ENCODE measurements around the gene STX16.

The STX16 gene, protein sequence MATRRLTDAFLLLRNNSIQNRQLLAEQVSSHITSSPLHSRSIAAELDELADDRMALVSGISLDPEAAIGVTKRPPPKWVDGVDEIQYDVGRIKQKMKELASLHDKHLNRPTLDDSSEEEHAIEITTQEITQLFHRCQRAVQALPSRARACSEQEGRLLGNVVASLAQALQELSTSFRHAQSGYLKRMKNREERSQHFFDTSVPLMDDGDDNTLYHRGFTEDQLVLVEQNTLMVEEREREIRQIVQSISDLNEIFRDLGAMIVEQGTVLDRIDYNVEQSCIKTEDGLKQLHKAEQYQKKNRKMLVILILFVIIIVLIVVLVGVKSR

GRCh38 chr20:58650776-58651558, at the start of gene STX16:
Gene STX16, plus strand, starts transcription at chr20:58651283. Its CDS starts 724 bp downstream, at chr20:58652007.
- DNase-seq (ENCODE audit: low spot score), result peak; percentile 95

GRCh38 chr20:58602124-58602523, 49.0 kb upstream of the STX16 start:
- DNase-seq (ENCODE audit: low spot score), result no peak

- DNase-seq (ENCODE audit: low spot score), result no peak
Observed at GRCh38 chr20:58603721-58604120, 47.4 kb upstream of the STX16 start.

DNA sequence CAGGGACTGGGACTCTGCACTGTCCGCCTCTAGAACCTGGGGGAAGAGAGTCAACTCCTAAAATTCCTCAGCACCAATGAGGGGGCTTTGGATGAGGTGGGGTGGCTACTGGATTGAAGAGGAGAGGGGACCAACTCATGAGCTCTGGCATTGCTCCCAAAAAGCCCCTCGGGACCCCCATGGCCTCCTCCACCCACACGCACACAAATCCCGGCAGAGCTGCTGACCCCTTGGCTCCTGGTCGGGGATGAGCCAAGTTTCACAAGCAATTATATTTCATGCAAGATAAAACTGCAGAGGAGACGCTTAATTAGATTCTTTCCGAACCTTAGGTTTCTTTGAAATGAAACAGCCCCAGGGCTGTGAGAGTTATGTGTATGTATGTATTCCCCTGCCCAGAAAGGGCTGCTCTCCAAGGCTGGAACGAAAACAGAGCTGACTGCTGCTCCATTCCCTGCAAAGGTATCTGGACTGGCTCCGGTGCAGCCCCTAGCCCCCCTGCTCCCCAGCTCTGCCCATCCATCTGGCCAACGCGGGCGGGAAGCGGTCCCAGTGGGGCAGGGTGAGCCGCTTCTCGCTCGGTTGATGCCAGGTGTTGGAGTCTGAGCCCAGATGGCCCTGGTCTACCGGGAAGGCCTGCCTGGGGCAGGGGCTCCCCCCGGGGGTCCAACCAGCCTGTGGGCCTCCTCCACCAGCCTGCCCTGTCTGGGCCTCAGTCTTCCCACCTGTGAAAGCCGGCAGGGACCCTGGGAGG, 46.8 kb upstream of the STX16 start:
- DNase-seq (ENCODE audit: low spot score), result no peak

DNA sequence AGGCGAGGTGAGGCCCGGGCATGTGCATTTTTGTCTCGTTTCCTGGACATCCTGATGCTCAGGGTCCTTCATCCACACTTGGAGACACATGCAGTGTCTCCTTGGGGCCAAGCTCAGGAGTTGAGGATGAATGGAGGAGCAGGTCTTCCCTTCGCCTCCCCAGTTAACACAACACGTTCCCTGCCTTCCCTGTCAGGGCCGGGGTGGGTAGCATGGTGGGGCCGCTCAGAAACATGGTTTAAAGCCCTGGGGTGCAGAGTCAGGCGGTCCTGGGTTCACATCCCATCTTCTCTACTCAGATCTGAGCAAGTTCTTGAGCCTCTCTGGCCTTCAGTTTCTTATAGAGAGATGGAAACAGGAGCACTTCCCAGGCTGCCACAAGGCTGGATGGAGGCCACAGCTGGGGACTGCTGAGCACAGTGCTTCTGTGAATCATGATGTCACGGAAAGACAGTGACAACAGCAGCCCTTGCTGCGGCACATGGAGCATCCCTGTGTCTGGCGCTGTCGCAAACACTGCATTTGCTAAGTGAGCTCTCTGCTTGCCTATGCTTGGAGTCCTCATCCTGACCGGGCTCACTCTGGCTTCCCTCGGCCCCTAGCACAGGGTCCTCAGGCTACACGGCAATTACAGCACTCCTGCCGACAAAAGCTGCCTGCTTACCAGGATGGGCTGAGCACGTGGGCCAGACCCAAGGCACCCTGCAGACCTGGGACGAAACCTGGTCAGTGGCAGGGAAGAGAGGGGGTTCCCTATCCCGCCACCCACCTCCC, 45.6 kb upstream of the STX16 start:
- no peak for DNase-seq (ENCODE audit: low spot score)

GRCh38 chr20:58606184-58606583, 44.9 kb upstream of the STX16 start:
- DNase-seq (ENCODE audit: low spot score), result no peak

GRCh38 chr20:58608096-58608840, 42.8 kb upstream of the STX16 start:
- DNase-seq (ENCODE audit: low spot score), result no peak

- DNase-seq (ENCODE audit: low spot score), result no peak
Observed at GRCh38 chr20:58609026-58609425, 42.1 kb upstream of the STX16 start.

DNA sequence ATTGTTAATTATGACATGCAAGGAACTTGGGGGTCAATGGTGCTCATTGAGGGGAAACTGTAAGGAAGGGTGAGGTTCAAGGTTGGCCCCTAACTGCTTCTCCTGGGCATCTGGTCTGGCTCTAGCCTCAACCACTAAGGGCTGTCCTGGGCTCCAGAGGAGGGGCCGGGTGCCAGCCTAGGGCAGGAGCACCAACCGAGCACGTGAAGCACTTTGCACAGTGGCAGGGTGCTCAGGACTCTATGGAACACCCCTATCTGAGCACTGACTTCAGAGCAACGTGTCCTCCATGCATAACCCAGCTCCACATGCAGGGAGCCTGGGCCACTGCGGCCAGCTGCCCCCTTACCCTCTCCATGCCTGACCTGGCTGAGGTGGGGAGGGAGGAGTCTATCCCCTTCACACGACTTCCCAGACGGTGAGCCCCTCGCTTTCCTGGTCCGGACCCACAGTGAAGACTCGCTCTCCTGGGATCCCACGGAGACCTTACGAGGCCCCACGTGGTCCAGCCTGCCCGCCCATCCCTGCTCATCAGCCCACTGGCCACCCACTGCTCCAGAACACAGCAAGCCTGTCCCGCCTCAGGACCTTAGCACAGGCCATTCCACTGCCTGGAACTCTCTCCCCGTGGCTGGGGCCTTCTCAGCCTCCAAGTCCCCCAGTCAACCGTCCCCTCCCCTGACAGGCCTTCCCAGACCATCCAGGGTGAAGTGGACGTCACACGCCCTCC, 40.8 kb upstream of the STX16 start:
- no peak for DNase-seq (ENCODE audit: low spot score)

DNA sequence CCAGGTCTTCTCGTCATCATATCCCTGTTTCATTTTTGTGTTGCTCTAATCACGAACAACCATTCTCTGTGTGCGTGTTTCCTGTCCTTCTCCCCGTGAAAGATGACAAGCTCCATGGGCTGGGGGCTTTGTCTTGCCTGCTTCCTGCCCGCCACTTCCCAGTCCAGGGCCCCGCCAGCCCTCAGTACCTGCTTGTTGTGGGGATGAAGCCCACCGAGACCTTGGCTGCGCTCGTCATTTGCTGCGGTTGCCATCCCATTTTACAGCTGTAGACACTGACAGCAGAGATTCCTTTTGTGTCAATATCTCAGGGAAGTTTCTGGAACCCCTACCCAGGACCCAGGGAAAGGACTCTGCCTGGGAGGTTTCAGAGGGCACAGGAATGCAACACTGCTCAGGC, 40.3 kb upstream of the STX16 start:
- DNase-seq (ENCODE audit: low spot score), result no peak

- DNase-seq (ENCODE audit: low spot score), result no peak
Observed at GRCh38 chr20:58611236-58612030, 39.6 kb upstream of the STX16 start.

DNA sequence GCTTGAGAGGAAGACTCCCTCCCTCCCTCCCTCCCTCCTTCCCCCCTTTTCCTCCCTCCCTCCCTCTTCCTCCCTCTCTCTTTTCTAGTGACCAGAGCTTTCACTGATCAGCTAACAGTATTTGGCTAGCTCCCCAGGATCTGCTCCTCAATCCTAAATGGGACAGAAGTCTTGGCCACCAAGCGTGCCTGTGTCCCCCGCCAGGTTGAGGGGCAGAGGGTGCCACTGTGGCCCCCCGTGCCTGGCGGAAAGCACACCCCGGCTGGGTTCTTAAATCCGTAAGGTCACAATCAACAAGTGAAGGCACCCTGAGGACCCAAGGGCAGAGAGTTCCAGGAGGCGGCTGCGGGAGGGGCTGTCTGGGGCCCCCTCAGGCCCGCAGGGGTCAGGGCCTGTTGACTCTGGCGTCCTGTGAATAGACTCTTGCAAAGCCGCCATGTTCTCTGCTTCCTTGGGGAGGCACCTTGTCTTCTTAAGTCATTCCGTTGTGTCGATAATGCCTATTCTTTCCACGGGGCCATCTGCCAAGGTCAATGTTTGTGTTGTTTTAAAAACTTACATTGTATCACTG, 38.9 kb upstream of the STX16 start:
- DNase-seq (ENCODE audit: low spot score), result no peak

GRCh38 chr20:58613061-58613854, 37.8 kb upstream of the STX16 start:
- no peak for DNase-seq (ENCODE audit: low spot score)

DNA sequence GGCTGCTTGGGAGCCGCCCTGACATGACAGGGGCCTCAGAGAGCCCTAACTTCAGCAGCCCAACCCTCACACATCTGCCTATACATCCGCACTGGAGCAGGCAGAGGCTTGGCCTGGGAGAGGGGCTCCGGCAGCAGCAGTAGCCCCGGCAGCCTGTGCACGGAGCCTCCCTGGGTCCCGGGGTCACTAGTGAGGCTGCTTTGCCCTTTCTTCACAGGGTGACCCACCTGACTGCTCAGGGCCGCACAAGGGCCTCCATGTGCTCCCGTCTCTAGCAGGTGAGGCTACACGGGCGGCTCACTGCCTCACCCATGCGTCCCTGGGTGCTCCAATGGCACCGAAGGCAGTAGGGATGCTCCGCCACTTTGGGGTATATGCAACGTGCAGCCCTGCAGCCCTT, 36.7 kb upstream of the STX16 start:
- no peak for DNase-seq (ENCODE audit: low spot score)

GRCh38 chr20:58614984-58615760, 35.9 kb upstream of the STX16 start:
- DNase-seq (ENCODE audit: low spot score), result no peak

- DNase-seq (ENCODE audit: low spot score), result no peak
Observed at GRCh38 chr20:58616411-58616810, 34.7 kb upstream of the STX16 start.

DNA sequence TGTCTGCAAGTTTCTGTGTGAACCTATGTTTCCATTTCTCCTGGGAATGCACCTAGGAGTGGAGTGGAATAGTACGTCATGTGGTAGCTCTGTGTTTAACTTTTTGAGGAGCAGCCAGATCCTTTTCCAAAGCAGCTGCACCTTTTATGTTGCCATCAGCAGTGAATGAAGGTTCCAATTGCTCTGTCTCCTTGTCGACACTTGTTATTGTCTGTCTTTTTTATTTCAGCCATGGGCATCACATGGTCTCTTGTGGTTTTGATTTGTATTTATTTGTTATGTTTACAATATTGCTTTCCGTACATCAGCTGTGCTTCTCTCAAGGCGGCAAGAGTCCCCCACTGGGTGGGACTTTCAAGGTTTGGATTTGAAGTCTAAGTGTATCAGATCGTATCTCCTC, 33.9 kb upstream of the STX16 start:
- no peak for DNase-seq (ENCODE audit: low spot score)
